Peyer's patch (tissue), 4 donors: Measurements from ENCODE around the gene FRYL. TPM values are rescaled to one million over a fixed set of nuclear protein-coding genes. Genes with fewer than 3 reads are reported as not detected.

ENCODE experiments used
- DNase-seq, 3 donors: peaks; one replicate each; pipeline ENCODE4 v3.0.0-alpha.2; 2017 to 2019
- H3K27ac ChIP-seq, 4 donors: fragments of 200-600 bp; sonication (generic); one replicate each; pipeline ENCODE4 v1.5.1; 2016 to 2019
- H3K27me3 ChIP-seq, 2 donors: fragments of 200-600 bp; sonication (generic); one replicate each; pipeline ENCODE4 v1.5.1; 2019
- H3K36me3 ChIP-seq, 3 donors: fragments of 200-600 bp; sonication (generic); one replicate each; pipeline ENCODE4 v1.5.1; 2016 to 2019
- H3K4me1 ChIP-seq, 4 donors: fragments of 200-600 bp; sonication (generic); one replicate each; pipeline ENCODE4 v1.5.1; 2016 to 2019
- H3K4me3 ChIP-seq, 4 donors: fragments of 200-600 bp; sonication (generic); 1 replicate in 3 of 4; 2 replicates in 1 of 4; pipeline ENCODE4 v1.5.1; 2016 to 2019; ENCODE audit warnings: mild to moderate bottlenecking in 1 of 4
- H3K9me3 ChIP-seq, 4 donors: fragments of 200-600 bp; sonication (generic); one replicate each; pipeline ENCODE4 v1.5.1; 2016 to 2019; ENCODE audit warnings: mild to moderate bottlenecking in 1 of 4
- POLR2A ChIP-seq, 2 donors: fragments of 450-650 bp; IDR thresholded peaks; one replicate each; pipeline ENCODE4 v1.5.1; 2017; ENCODE audit warnings: antibody characterized with exemption in 2 of 2, mild to moderate bottlenecking in 2 of 2, moderate library complexity in 2 of 2
- total RNA-seq, 4 donors: library from RNA; depleted of rRNA; stranded (reverse); fragments of >200 nt; gene quantifications; one replicate each; pipeline ENCODE4 v1.1.0, GENCODE V29; 2016
- TF ChIP-seq, protein P1 (sequence below), 6 experiments: fragments of 450-650 bp in 4 of 6; fragments of 200-600 bp in 2 of 6; sonication (generic) in 1 of 6; IDR thresholded peaks; one replicate each; pipeline ENCODE4 v1.5.1; 2017 to 2019; ENCODE audit warnings: antibody characterized with exemption in 6 of 6, mild to moderate bottlenecking in 3 of 6, moderate library complexity in 1 of 6

Gene FRYL
- total RNA-seq, 4 donors from 2014 or later, result 220 to 253 (median 241) TPM

DNA sequence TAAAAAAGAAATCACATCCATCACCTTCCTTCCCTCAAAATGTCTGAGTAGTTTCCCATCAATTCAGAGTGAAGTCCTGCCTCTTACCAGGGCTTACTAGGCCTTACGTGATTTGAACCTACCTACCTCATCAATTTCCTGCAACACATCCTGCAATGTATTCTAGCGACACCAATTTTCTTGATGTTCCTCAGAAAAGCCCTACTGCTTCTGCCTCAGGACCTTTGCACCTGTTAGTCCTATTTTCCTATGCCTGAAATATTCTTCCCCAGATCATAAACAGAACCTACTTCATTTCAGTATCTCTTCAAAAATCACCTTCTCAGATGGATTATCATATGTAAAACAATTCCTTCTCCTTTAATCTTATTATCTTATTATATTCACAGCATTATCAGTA, 237.2 kb downstream of the FRYL start:
- TF ChIP-seq, protein P1, sequence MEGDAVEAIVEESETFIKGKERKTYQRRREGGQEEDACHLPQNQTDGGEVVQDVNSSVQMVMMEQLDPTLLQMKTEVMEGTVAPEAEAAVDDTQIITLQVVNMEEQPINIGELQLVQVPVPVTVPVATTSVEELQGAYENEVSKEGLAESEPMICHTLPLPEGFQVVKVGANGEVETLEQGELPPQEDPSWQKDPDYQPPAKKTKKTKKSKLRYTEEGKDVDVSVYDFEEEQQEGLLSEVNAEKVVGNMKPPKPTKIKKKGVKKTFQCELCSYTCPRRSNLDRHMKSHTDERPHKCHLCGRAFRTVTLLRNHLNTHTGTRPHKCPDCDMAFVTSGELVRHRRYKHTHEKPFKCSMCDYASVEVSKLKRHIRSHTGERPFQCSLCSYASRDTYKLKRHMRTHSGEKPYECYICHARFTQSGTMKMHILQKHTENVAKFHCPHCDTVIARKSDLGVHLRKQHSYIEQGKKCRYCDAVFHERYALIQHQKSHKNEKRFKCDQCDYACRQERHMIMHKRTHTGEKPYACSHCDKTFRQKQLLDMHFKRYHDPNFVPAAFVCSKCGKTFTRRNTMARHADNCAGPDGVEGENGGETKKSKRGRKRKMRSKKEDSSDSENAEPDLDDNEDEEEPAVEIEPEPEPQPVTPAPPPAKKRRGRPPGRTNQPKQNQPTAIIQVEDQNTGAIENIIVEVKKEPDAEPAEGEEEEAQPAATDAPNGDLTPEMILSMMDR (IDR thresholded peaks at IDR 0.05), result no peak
- TF ChIP-seq POLR2A (IDR thresholded peaks at IDR 0.05), result no peak
- peaks cover 0 to 98% (median 6%) of the 10 kb centered on the region in 3 donors for H3K36me3 ChIP-seq

DNA sequence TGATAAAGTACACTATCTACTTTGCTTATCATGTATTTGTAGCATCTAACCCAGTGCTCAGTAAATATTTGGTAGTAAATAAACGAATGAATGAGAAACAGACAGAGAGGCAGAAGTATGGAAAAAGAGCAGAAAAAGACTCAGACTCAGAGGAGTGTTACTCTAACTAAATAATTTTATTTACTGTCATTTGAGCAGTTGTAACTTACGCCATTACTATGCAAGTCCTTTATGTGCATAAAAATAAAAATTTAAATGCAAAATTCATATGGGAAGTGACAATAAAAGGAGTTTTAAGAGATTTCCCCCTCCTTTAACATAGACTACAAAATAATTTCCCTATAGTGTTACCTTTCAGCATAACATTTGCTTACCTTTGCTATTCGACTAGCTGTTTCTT, 240.5 kb downstream of the FRYL start:
- no peak for DNase-seq
- no peaks in the 10 kb centered on the region for H3K4me1 ChIP-seq
- H3K27me3 ChIP-seq, result no peaks in the 10 kb centered on the region
- H3K36me3 ChIP-seq, result peaks cover 0 to 96% (median 6%) of the 10 kb centered on the region in 3 donors
- TF ChIP-seq, protein P1 (IDR thresholded peaks at IDR 0.05), result no peak
- no peak for TF ChIP-seq POLR2A (IDR thresholded peaks at IDR 0.05)
- H3K9me3 ChIP-seq, result no peaks in the 10 kb centered on the region
- no peak overlapping the region for H3K4me3 ChIP-seq
- no peak overlapping the region for H3K27ac ChIP-seq

More for the DNA sequence above, 237.2 kb downstream of the FRYL start:
- Histone ChIP-seq H3K27ac (no peak overlapping the region), H3K27me3 (no peaks in the 10 kb centered on the region), H3K4me3 (no peak overlapping the region), H3K9me3 (no peaks in the 10 kb centered on the region), H3K4me1 (no peaks in the 10 kb centered on the region)
- DNase-seq, result no peak

DNA sequence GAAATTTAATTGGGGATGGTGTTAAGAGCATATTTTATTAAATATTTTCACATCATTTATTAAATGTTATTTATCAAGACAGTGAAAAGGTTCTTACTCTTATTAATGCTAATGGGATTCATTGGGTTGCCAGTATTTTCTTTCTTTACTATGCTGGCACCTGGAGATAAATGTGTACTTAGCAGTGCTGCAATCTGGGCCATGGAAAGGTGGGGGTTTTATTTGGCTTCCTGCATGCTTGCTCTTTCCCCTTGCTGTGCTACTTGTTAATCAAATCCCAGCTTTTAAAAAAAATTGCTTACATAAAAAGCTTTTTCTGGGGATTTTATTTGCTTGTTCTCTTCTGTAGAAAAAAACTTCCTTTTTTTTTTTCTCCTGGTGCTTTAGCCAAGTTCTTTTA, 241.7 kb downstream of the FRYL start:
- no peaks in the 10 kb centered on the region for H3K27me3 ChIP-seq
- H3K36me3 ChIP-seq, result peaks cover 0 to 96% (median 0%) of the 10 kb centered on the region in 3 donors
- H3K9me3 ChIP-seq, result no peaks in the 10 kb centered on the region

DNA sequence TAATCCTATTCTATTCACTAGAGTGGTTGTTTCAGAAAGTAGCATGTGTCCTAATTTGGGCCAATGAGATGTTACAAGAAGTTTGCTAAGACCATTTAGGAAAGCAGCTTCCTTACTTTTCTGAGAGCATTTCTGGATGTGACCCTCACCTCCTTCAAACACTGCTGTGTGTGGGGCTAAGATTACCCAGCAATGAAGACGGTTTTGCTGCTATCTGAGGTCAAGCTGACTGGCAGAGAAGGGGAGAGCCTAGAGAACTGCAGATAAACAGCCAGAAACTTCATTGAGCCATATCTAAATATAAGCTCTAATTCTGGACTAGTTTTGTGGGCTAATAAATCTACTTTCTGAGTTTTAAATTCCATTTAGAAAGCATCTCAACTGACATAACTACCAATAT, 253.7 kb downstream of the FRYL start:
- Histone ChIP-seq H3K27me3 (no peaks in the 10 kb centered on the region), H3K36me3 (peaks cover 0 to 96% (median 0%) of the 10 kb centered on the region in 3 donors), H3K4me1 (no peaks in the 10 kb centered on the region), H3K27ac (no peak overlapping the region), H3K4me3 (no peak overlapping the region), H3K9me3 (no peaks in the 10 kb centered on the region)
- DNase-seq, result no peak
- TF ChIP-seq, protein P1 (IDR thresholded peaks at IDR 0.05), result no peak
- TF ChIP-seq POLR2A (IDR thresholded peaks at IDR 0.05), result no peak

More for the DNA sequence above, 241.7 kb downstream of the FRYL start:
- TF ChIP-seq POLR2A (IDR thresholded peaks at IDR 0.05), result no peak
- no peak for DNase-seq
- no peaks in the 10 kb centered on the region for H3K4me1 ChIP-seq
- H3K4me3 ChIP-seq, result no peak overlapping the region
- H3K27ac ChIP-seq, result no peak overlapping the region

DNA sequence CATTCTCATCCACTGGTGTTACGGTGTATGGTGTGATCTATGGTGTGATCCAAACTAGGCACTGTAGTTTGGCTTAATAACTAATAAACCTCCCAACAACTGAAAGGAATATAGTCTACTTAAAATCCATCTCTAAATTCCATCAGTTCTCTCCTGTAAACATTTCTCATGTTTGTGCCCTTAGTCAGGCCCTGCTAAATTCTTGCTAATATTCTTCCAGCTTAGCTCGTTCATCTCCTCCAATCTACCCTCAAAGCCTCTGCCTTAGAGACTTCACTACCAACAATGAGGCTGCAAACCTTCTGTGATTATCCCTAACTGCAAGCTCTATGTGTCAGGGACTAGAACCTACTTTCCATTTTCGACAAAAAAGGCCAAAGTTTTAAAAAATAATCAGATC, 261.9 kb downstream of the FRYL start:
- Histone ChIP-seq H3K9me3 (no peaks in the 10 kb centered on the region), H3K4me1 (no peaks in the 10 kb centered on the region), H3K4me3 (no peak overlapping the region), H3K36me3 (peaks cover 0 to 98% (median 0%) of the 10 kb centered on the region in 3 donors), H3K27me3 (no peaks in the 10 kb centered on the region), H3K27ac (no peak overlapping the region)
- no peak for DNase-seq
- no peak for TF ChIP-seq POLR2A (IDR thresholded peaks at IDR 0.05)
- TF ChIP-seq, protein P1 (IDR thresholded peaks at IDR 0.05), result no peak

DNA sequence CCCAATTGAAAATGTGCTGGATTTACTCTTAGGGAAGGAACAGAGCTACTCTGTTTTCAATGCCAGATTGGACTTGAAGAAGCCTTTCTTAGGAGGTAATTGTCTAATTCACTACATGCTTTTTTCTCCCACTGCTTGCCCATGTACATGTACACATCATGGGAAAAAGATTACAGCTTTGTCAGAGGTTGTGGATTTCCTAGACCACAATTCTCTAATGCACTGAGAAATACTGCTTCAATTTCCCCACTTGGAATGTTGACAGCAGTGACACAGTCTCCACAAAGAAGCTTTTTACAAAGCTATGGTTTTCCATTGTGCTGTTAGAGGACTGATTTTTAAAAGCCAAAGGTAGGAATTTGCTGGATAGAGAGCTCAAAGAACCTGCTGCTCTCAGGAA, 270.5 kb downstream of the FRYL start:
- Histone ChIP-seq H3K27me3 (no peaks in the 10 kb centered on the region), H3K36me3 (peaks cover 0 to 90% (median 5%) of the 10 kb centered on the region in 3 donors), H3K9me3 (no peaks in the 10 kb centered on the region), H3K4me1 (no peaks in the 10 kb centered on the region), H3K4me3 (no peak overlapping the region), H3K27ac (no peak overlapping the region)
- TF ChIP-seq POLR2A (IDR thresholded peaks at IDR 0.05), result no peak
- TF ChIP-seq, protein P1 (IDR thresholded peaks at IDR 0.05), result no peak
- no peak for DNase-seq
